ENCODE measurements around the gene JDP2.
"Not testable (repeated sequence)": the region's sequence is repeated elsewhere in the genome, so short reads cannot be mapped to it uniquely, and the experiment has no call there.

JDP2 gene

GRCh38 chr14:75457648-75458165 lies 29.9 kb downstream of the JDP2 start:
- no peak for DNase-seq

- no peak for DNase-seq
Observed at GRCh38 chr14:75458305-75458704, 30.5 kb downstream of the JDP2 start.

DNA sequence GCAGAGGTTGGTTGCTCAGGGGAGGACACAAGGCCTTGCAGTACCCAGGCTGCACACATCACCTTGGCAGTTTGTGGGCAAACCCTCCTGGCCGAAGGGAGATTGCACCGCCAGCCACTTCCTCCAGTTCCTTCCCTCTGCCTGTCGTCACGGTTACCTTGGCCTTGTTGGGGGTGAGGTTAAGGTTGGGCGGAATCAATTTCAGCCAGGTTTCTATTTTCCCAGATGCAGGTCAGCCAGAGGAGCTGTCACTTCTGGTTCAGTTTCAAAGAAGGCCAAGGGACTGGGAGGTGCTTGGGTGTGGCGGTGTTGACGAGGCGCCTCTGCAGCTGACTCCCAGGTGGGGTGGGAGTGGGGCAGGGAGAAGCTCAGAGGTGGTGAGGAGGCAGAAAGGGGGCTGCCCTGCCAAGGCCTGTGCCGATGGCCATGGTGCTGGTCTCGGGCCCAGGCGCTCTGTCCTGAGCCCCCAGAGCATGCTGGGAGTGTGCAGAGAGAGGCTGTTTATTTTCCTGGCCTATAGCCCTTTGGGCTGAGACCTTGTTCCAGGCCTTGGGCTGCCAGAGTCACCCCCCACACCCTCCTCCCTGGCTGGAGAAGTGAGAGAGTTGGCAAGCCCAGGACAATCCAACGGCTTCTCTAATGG lies 31.4 kb downstream of the JDP2 start:
- DNase-seq: peak; percentile 29

DNA sequence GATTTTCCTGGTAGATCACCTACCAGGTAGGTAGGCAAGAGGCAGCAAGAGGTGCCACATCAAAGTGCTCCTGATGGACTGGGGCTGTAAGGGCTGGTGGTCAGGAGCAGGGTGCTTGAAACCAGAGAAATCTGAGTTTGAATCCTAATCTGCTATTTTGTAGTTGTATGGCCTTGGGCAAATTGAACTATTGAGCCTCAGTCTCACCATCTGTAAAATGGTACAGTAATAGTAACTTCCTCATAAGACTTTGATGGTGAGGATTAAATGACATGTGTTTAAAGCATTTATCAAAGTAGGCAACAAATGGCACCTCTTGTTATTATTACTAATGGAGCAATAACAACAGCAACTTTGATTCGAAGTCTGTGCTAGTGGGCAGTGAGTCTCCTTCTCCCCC lies 32.0 kb downstream of the JDP2 start:
- DNase-seq: no peak

DNA sequence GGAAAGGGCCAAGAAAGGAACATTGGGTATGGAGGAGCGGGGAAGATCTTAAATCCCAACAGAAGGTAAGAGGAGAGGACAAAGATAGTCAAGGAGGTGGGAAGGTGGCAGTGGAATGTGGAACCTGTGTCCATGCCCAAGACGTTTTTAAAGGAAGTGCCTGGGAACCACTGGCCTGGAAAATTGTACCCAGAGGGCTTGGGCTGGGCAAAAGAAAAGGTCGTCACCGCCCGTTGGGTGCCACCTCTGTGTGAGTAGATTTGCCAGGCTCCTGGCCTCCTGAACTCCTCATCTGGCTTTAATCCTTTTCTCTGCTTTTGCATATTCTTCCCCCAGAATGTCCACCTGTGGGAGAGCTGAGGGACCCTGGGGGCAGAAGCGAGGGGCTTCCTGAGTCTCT lies 32.6 kb downstream of the JDP2 start:
- no peak for DNase-seq

DNA sequence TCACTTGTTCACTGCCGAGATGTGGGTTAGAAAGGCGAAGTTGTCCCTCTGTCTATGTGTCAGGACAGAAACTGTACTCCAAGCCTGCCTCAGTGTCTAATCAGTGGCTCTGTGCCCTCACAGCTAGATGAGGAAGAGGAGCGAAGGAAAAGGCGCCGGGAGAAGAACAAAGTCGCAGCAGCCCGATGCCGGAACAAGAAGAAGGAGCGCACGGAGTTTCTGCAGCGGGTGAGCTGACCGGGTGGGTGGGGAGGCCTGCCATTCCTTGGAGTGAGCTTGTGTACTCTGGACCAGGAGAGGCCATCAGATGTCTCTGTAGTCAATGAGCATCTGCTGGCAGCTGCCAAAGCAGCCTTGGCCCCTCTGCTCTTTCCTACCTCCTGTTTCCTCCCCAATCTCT lies 33.5 kb downstream of the JDP2 start:
- no peak for DNase-seq

DNA sequence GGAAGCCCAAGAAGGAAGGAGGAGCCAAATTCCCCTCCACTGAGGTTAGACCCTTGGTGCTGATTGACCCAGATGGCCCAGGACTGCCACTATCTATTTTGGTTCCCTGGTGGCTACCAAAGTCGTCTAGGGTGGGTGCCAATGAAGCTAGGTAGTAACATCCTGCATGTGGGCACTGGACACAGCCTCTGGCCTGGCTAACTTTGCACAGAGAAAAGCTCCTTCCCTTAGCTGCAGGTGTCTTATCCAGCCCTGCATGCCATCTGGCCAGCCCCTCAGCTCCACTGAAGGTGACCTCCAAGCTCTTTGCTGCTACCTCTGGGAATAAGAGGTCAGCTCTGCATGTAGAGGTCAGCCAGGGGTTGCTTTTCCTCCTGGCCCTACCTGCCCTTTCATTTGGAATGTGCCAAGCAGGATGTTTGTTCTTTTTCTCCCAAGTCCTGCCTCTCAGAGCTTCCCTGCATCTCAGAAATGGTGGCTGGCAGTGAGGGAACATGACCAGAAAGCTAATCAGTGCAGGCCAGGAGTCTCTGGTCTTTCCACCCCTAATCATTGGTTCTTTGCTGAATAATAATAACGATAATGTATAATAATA lies 34.0 kb downstream of the JDP2 start:
- no peak for DNase-seq

- no peak for DNase-seq
Observed at GRCh38 chr14:75464626-75465025, 36.8 kb downstream of the JDP2 start.

DNA sequence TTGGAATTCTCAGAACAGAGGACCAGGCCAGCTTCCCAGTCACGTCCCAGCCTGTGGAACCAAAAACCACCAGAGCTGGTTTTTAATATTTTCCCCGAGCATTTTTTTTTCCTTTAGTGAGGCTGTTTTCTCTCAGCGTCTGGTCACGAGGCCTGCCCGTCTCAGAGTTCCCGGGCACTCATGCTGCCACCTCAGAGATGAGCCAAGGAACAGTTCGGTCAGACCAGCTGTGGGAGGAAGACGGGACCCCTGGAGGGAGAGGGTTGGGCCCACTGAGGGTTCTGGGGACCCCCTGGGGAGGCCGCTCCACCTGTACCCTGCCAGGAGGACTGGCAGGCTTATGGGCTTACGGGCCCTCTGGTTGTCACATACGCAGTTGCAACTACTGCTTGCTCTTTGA lies 39.9 kb downstream of the JDP2 start:
- DNase-seq: no peak

GRCh38 chr14:75469164-75469563 lies 41.3 kb downstream of the JDP2 start:
- DNase-seq: no peak

GRCh38 chr14:75469606-75470237 lies 41.9 kb downstream of the JDP2 start:
- no peak for DNase-seq

GRCh38 chr14:75470238-75470797 lies 42.5 kb downstream of the JDP2 start:
- DNase-seq: no peak

DNA sequence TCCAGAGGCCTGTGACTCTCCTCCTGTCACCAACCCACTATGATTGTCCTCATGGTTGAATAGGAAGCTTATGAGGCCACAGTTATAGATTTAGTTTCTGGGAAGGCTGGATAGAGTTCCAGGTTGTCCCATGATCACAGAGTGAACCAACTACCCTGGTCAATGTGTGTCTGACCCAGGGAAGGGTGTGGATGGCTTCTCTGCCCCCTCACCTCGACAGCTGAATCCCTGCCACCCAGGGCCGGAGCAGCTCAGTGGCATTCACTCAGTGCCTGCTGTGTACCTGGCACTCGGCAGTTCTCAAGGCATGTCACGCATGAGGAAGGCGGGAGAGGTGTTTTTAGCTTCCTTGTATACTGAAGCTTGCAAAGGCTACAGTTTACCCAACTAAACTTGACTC lies 43.2 kb downstream of the JDP2 start:
- no peak for DNase-seq

GRCh38 chr14:75474127-75474526 lies 46.3 kb downstream of the JDP2 start:
- DNase-seq: not testable (repeated sequence)

DNA sequence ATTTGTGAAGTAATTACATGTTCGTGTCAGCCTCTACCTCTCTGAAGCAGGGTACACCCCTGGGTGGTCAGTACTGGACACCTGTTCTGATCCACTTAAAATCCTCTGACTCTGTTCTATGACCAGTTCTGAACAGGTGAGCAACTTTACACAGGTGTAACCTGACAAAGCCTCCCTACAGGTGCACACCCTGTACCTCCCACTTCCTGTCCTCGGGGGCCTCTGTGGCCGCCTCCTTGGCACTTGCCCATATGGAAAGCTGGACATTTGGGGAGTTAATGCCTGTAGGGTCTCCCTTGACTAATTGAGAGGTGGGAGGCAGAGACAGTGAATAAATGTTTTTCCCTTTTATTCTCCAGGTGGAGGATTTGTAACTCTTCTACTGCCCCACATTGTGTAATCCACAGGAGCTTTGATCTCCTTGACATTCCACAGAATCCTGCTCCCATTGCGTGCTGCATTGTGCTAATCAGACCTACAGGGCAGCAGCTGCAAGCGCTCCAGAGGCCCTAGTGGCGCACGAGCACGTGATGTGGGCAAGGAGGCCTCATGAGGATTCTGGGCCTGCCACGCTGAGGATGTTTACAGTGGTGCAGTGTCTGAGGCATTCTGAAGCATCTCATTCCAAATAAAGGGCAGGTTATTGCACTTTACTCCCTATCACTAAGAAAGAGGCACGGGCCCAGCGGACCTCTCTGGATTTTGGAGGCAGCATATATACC lies 48.6 kb downstream of the JDP2 start:
- no peak for DNase-seq

GRCh38 chr14:75477881-75478280 lies 50.1 kb downstream of the JDP2 start:
- no peak for DNase-seq

DNA sequence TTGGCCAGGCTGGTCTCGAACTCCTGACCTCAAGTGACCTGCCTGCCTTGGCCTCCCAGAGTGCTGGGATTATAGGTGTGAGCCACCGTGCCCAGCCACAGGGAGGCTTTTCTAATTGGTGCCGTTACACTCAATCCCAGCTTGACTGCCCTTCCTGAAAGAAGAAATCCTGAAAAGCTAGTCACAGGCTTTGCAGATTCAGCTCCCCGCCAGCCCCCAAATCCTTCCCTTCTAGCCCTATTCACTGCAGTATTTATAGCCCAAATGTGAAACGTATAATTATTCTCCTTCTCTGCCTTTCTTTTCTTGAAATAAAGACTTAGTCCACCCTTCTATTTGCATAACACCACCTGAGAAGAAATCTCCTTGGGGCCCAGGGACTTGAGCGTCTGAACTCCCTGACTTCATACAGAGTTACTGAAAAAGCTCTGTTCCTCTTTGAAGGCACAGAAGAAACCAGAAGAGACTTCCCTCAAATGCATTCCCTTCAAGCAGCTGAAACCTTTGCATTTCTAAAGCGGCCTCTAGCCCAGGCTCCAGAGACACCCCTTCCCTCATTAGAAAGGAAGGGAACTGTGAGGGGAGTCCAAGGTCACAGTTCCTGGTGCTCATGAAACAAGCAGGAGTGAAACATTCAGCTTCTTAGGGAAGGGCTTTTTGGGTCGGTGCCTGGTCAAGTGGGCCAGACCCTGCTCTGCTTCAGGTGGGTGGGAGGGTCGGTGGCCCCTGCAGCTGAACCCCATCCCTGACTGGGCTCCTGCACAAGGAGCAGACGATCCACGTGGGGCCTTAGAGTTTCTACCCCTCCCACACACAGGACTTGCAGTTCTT lies 52.2 kb downstream of the JDP2 start:
- DNase-seq: no peak

DNA sequence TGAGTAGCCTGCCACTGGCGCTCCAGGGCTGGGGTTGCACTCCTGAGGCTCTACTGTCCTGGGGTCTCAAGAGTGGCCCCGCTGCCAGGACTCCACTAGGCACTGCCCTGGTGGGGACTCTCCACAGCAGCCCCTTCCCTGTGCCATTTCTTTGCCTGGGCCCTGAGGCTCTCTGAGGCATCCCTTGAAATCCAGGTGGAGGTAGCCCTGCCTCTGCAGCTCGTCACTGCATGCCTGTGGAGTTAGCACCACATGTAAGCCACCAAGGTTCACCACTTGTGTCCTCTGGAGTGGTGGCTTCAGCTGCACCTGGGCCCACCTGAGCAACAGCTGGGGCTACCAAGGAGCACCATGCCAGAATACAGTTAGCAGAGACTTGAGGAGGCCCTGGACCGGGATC lies 54.5 kb downstream of the JDP2 start:
- DNase-seq: no peak

DNA sequence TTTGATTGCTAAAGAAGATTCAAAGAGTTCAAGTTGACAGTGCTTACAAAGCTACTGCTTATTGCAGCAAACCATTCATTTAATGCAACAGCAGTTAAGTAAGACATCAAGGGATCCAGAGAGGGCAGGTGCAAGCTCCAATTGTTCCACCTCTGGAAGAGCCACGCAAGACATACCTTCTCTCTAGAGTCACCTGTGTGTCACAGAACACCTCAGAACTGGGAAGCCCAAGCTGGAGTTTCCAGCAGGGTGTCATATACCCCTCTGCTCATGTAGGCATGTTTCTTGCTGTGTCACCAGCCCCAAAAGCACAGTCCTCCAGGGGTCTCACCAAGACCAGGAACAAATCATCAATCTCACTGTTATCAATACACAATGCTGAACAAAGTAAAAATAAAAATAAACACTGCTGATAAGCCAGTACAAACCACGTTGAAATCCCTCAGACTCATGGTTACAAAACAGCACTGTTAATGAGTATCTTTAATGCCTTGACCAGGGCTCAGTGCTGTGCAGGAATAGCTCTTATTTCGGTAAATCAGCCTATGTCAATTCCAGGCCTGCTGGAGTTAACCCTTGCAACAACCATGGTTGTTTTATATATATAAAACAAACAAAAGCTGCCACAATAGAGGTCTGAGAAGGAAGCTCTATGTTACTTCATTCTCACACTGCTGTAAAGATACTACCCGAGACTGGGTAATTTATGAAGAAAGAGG lies 57.0 kb downstream of the JDP2 start:
- DNase-seq: no peak

DNA sequence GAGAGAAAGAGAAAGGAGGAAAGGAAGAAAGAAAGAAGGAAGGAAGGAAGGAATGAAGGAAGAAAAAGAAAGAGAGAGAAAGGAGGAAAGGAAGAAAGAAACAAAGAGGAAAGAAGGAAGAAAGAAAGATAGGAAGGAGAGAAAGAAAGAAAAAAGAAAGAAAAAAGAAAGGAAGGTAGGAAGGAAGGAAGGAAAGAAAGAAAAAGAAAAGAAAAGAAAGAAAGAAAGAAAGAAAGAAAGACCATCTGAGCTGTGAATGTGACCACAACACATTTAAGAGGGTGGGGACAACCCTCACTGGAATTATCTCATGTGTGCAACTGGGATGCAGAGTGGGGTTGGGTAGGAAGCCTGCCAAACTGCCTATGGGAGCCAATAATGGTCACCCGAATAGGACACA lies 58.5 kb downstream of the JDP2 start:
- DNase-seq: no peak

DNA sequence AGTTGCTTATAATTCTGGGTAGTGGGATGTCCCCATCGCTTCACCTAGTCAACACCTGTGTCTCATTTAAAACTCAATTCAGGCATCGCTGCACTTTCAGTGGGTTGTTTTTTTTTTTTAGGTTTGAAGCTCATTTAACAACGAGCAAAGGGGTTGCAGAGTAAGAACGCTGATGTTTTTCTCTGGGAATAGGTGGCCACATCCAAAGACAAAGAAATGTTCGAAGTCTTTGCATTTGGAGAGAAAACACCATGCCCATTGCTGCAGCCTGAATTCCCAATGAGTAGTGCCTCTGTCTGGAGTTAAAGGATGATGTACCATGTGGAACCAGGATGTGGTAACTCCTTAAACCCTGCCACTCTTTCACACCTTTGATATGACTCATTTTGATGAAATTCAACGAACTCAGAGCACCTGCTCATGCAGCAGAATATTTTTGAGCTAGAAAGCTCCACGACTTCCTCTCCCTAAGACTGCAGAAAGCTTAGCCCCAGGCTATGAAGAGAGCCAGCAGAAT lies 59.4 kb downstream of the JDP2 start:
- peak; percentile 83 for DNase-seq

GRCh38 chr14:75489480-75489837 lies 61.6 kb downstream of the JDP2 start:
- DNase-seq: no peak
